ENCODE data around the gene PRKCH.

PRKCH gene

DNA sequence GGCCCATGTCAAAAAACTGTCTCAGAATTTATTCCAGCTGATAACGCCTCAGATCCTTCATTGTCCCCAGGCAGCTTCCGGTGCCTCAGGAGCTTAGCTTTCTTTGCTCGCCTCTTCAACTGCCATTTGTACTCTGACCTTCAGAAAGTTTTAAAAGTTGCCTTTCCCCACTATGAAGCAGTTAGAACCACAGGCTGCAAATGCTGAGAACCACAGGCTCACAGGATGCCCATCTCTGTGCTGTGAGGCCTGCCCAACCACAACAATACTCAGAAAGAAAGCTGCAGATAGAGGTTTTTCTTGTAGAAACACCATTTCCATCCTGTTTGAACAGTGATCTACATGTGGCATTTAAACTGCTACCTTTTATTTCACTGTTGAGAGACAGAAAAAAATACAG, 131.1 kb downstream of the PRKCH start:
- no peak for DNase-seq (ENCODE audit: low spot score)
- in situ Hi-C loops (cut with MboI; ENCODE audit: low pct_unique_long_range_greater_than_20kb, low sequenced_read_pairs, unreplicated experiment) = loop anchor here (10.0 kb wide), 2 partner anchors 382 to 672 kb away; no protein-coding TSS in a partner anchor
- TF ChIP-seq, protein P1, sequence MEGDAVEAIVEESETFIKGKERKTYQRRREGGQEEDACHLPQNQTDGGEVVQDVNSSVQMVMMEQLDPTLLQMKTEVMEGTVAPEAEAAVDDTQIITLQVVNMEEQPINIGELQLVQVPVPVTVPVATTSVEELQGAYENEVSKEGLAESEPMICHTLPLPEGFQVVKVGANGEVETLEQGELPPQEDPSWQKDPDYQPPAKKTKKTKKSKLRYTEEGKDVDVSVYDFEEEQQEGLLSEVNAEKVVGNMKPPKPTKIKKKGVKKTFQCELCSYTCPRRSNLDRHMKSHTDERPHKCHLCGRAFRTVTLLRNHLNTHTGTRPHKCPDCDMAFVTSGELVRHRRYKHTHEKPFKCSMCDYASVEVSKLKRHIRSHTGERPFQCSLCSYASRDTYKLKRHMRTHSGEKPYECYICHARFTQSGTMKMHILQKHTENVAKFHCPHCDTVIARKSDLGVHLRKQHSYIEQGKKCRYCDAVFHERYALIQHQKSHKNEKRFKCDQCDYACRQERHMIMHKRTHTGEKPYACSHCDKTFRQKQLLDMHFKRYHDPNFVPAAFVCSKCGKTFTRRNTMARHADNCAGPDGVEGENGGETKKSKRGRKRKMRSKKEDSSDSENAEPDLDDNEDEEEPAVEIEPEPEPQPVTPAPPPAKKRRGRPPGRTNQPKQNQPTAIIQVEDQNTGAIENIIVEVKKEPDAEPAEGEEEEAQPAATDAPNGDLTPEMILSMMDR (IDR thresholded peaks at IDR 0.05; ENCODE audit: extremely low read depth, insufficient read depth, missing control alignments) = no peak

DNA sequence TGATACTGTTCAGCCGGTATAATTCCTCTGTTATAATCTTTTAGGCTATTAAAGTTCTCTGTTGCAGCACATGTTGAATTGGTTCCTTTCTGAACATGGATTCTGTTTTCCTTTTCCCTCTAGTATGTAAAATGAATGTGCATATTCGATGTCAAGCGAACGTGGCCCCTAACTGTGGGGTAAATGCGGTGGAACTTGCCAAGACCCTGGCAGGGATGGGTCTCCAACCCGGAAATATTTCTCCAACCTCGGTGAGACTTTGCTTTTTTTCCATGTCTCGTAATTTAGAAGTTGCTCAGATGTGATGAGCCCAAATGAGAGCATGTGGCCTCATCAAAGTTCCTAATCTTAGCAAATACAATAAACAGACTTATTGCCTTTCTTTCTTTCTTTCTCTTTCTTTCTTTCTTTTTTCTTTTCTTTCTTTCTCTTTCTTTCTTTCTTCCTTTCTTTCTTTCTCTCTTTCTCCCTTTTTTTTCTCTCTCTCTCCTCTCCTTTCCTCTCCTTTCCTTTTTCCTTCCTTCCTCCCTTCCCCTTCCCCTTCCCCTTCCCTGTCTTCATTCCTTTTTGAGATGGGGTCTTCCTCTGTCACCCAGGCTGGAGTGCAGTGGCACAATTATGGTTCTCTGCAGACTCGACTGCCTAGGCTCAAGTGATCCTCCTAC, 131.9 kb downstream of the PRKCH start:
- in situ Hi-C loops (cut with MboI; ENCODE audit: low pct_unique_long_range_greater_than_20kb, low sequenced_read_pairs, unreplicated experiment) = loop anchor here (10.0 kb wide), 2 partner anchors 382 to 672 kb away; no protein-coding TSS in a partner anchor
- no peak for DNase-seq (ENCODE audit: low spot score)

DNA sequence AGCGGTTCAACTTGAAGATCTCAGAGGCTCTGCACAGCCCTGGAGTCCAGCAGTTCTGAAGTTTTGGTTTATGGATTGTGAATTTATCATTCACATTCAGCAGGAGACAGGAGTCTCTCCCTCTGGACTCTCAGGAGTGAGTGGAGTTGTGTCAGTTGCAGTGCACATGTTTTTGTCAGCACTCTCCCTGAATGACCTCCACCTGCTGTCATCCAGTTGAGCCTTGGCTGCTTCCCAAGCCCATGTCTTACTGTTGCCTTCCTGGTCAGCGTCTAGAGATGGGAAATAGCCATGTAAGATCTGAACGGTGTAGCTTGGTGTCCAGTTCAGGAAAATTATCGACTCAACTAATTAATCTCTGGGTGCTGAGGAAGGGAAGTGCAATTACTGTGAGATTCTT, 133.2 kb downstream of the PRKCH start:
- TF ChIP-seq, protein P1 (IDR thresholded peaks at IDR 0.05; ENCODE audit: extremely low read depth, insufficient read depth, missing control alignments) = no peak
- in situ Hi-C loops (cut with MboI; ENCODE audit: low pct_unique_long_range_greater_than_20kb, low sequenced_read_pairs, unreplicated experiment) = loop anchor here (10.0 kb wide), 2 partner anchors 380 to 670 kb away; no protein-coding TSS in a partner anchor
- DNase-seq (ENCODE audit: low spot score) = no peak

More for the DNA sequence above, 131.9 kb downstream of the PRKCH start:
- TF ChIP-seq, protein P1 (IDR thresholded peaks at IDR 0.05; ENCODE audit: extremely low read depth, insufficient read depth, missing control alignments) = no peak

DNA sequence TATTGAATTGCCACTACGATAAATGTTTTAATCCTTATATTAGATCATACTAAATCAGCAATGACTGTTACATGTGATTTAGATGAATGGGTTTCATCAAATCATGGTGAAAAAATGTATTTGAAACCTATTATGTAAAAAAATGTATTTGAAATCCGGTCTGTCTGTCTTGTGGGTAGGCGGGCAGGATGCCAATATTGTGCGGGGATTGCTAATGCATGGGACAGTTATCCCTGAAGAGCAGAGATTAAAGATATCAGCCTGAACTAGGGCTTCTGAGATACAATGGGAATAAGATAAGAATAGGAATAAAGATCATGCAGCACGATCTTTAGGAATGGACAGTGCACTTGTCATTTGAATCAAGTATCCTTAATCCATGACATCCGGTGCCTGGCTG, 134.0 kb downstream of the PRKCH start:
- in situ Hi-C loops (cut with MboI; ENCODE audit: low pct_unique_long_range_greater_than_20kb, low sequenced_read_pairs, unreplicated experiment) = loop anchor here (10.0 kb wide), 2 partner anchors 379 to 669 kb away; no protein-coding TSS in a partner anchor
- TF ChIP-seq, protein P1 (IDR thresholded peaks at IDR 0.05; ENCODE audit: extremely low read depth, insufficient read depth, missing control alignments) = no peak
- DNase-seq (ENCODE audit: low spot score) = no peak

DNA sequence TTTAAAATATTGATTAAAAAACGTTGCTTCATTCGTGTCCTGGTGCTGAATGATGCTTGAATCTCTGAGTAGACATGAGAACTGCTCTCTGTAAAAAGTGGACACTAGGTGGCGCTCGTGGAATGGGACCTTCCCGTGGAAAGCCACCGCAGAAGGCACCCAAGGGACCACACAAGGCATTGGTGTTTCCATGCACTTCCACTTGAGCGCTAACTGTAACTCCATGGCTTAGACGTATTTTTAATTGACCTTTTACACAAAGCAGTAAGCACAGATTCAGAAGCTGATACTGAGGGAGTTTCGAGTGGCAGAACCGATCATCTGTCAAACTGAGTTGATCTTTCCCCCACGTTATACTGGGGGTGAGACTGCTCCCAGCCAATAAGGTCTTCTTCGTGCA, 135.3 kb downstream of the PRKCH start:
- TF ChIP-seq, protein P1 (IDR thresholded peaks at IDR 0.05; ENCODE audit: extremely low read depth, insufficient read depth, missing control alignments) = peak; percentile 81
- DNase-seq (ENCODE audit: low spot score) = peak; percentile 65
- in situ Hi-C loops (cut with MboI; ENCODE audit: low pct_unique_long_range_greater_than_20kb, low sequenced_read_pairs, unreplicated experiment) = loop anchor here (10.0 kb wide), 2 partner anchors 378 to 668 kb away; no protein-coding TSS in a partner anchor

DNA sequence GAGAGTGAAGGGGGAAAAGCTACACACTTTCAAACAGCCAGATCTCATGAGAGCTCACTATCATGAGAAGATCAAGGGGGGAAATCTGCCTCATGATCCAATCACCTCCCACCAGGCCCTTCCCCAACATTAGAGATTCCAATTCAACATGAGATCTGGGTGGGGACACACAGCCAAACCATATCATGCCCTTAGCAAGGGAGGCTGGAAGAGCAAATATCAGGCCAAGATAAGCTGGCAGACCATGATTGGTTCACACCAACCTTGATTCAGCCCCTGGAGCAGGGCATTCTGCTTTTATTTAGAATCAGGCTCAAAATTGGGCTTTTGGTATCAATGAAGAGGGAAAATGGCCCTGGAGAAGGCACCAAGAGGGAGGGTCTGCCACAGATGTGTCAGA, 137.4 kb downstream of the PRKCH start:
- TF ChIP-seq, protein P1 (IDR thresholded peaks at IDR 0.05; ENCODE audit: extremely low read depth, insufficient read depth, missing control alignments) = no peak
- DNase-seq (ENCODE audit: low spot score) = no peak
- in situ Hi-C loops (cut with MboI; ENCODE audit: low pct_unique_long_range_greater_than_20kb, low sequenced_read_pairs, unreplicated experiment) = loop anchor here (10.0 kb wide), 2 partner anchors 376 to 666 kb away; no protein-coding TSS in a partner anchor

All from GM13977 (cell line).